ENCODE measurements around the gene OR14A2.

GRCh38 chr1:247738315-247738714, 9.6 kb downstream of the OR14A2 start, which contains the start of gene OR14K1:
- TF ChIP-seq POLR2AphosphoS5 (IDR thresholded peaks at IDR 0.05; ENCODE audit: low read depth, low read length) = no peak
- no peak for TF ChIP-seq CTCF (IDR thresholded peaks at IDR 0.05)
- TF ChIP-seq RCOR1 (IDR thresholded peaks at IDR 0.05; ENCODE audit: low read length) = no peak
- TF ChIP-seq SMC3 (IDR thresholded peaks at IDR 0.05; ENCODE audit: low read depth, low read length) = no peak
- TF ChIP-seq TAF1 (IDR thresholded peaks at IDR 0.05; ENCODE audit: borderline replicate concordance, low read depth, low read length) = no peak
